Lung (tissue), 12 donors: ENCODE data around the gene EVI2A. TPM values are rescaled to one million over a fixed set of nuclear protein-coding genes. Genes with fewer than 3 reads are reported as not detected.

Experiments used
- ATAC-seq: fragments of 200-7000 bp; cut with Tn5 transposase; one replicate; pipeline ENCODE4 v1.9.1; 2020; ENCODE audit warnings: moderate number of reproducible peaks; ENCODE audit not compliant: insufficient read depth, low FRiP score
- DNase-seq, 3 donors: peaks; one replicate each; pipeline ENCODE4 v3.0.0-alpha.2; 2013 to 2017
- H3K27ac ChIP-seq, 2 donors: one replicate each; pipeline ENCODE4 v1.5.1; 2013; ENCODE audit warnings: mild to moderate bottlenecking in 2 of 2, moderate library complexity in 2 of 2, control low read depth in 1 of 2, inconsistent platforms in 1 of 2, low read depth in 1 of 2, low read length in 1 of 2
- H3K27me3 ChIP-seq, 3 donors: one replicate each; pipeline ENCODE4 v1.5.1; 2013; ENCODE audit warnings: low read length in 2 of 3; ENCODE audit not compliant: control insufficient read depth in 3 of 3, insufficient read depth in 3 of 3
- H3K36me3 ChIP-seq, 4 donors: one replicate each; pipeline ENCODE4 v1.5.1; 2013; ENCODE audit warnings: low read length in 4 of 4, mild to moderate bottlenecking in 1 of 4, moderate library complexity in 1 of 4; ENCODE audit not compliant: control insufficient read depth in 4 of 4, insufficient read depth in 4 of 4
- H3K4me1 ChIP-seq, 5 donors: one replicate each; pipeline ENCODE4 v1.5.1; 2013; ENCODE audit warnings: low read length in 5 of 5, mild to moderate bottlenecking in 2 of 5, moderate library complexity in 1 of 5; ENCODE audit not compliant: control insufficient read depth in 5 of 5, insufficient read depth in 5 of 5
- H3K4me3 ChIP-seq: one replicate; pipeline ENCODE4 v1.5.1; 2013; ENCODE audit warnings: mild to moderate bottlenecking, control low read depth, moderate library complexity
- H3K9ac ChIP-seq, 2 donors: one replicate each; pipeline ENCODE4 v1.5.1; 2013; ENCODE audit warnings: low read length in 2 of 2, control low read depth in 1 of 2; ENCODE audit not compliant: insufficient read depth in 1 of 2
- H3K9me3 ChIP-seq, 4 donors: one replicate each; pipeline ENCODE4 v1.5.1; 2013; ENCODE audit warnings: low read length in 3 of 4, mild to moderate bottlenecking in 1 of 4, moderate library complexity in 1 of 4; ENCODE audit not compliant: control insufficient read depth in 4 of 4, insufficient read depth in 3 of 4
- WGBS, 2 donors: extraction: QIAGEN DNeasy Blood & Tissue Kit; methylation state at CpG; one replicate each; pipeline ENCODE4 v1.1.7; 2013; 5-methylcytosine and 5-hydroxymethylcytosine counted together
- polyA plus RNA-seq, 2 donors: library from polyadenylated mRNA; stranded (reverse); fragments of 200-250 nt; gene quantifications; one replicate each; pipeline ENCODE4 v1.2.1, GENCODE V29; 2013
- total RNA-seq, 2 donors: library from RNA; depleted of rRNA in 1 of 2; stranded (reverse); fragments of >200 nt in 1 of 2; gene quantifications; one replicate each; pipeline ENCODE4 v1.2.1, GENCODE V29; 2014 to 2021
- TF ChIP-seq, protein P1 (sequence below): IDR thresholded peaks from 2 replicates; pipeline ENCODE4 v1.5.1; 2012; ENCODE audit warnings: mild to moderate bottlenecking; ENCODE audit errors: control extremely low read depth, extremely low read depth
- donor health status: control.
- donor health status: control.
- donor health status: Bipolar disorder and iron deficiency.
- donor health status: healthy.
- donor health status: DM: yes; HTN: yes; CAD: no.

EVI2A gene
- total and polyA plus RNA-seq, 4 donors, result 8.9 to 44.9 (median 16.3) TPM

GRCh38 chr17:31272236-31272635 is 49.2 kb downstream of the EVI2A start:
- Histone ChIP-seq H3K9me3 (no peaks in the 10 kb centered on the region), H3K36me3 (peaks cover 2 to 13% (median 9%) of the 10 kb centered on the region in 4 donors), H3K4me3 (no peak overlapping the region), H3K9ac (no peak overlapping the region), H3K4me1 (peaks cover 0 to 20% (median 7%) of the 10 kb centered on the region in 5 donors), H3K27ac (no peak overlapping the region), H3K27me3 (no peaks in the 10 kb centered on the region)
- DNase-seq (no peak), ATAC-seq (no peak)
- TF ChIP-seq, protein P1, sequence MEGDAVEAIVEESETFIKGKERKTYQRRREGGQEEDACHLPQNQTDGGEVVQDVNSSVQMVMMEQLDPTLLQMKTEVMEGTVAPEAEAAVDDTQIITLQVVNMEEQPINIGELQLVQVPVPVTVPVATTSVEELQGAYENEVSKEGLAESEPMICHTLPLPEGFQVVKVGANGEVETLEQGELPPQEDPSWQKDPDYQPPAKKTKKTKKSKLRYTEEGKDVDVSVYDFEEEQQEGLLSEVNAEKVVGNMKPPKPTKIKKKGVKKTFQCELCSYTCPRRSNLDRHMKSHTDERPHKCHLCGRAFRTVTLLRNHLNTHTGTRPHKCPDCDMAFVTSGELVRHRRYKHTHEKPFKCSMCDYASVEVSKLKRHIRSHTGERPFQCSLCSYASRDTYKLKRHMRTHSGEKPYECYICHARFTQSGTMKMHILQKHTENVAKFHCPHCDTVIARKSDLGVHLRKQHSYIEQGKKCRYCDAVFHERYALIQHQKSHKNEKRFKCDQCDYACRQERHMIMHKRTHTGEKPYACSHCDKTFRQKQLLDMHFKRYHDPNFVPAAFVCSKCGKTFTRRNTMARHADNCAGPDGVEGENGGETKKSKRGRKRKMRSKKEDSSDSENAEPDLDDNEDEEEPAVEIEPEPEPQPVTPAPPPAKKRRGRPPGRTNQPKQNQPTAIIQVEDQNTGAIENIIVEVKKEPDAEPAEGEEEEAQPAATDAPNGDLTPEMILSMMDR, result no peak
- WGBS, 2 donors, result 95 to 100% methylated on average over 1 of the region's 1 CpG

- DNase-seq (peak in 2 of 3 donors; percentile 4 to 18), ATAC-seq (no peak)
- H3K4me3 ChIP-seq, result no peak overlapping the region
- no peak overlapping the region for H3K9ac ChIP-seq
- H3K27me3 ChIP-seq, result no peaks in the 10 kb centered on the region
- TF ChIP-seq, protein P1, result no peak
- peaks cover 2 to 18% (median 17%) of the 10 kb centered on the region in 4 donors for H3K36me3 ChIP-seq
- H3K27ac ChIP-seq, result no peak overlapping the region
- 68 to 93% methylated on average over 1 of the region's 1 CpG for WGBS, 2 donors
- H3K9me3 ChIP-seq, result no peaks in the 10 kb centered on the region
- H3K4me1 ChIP-seq, result peaks cover 0 to 14% (median 7%) of the 10 kb centered on the region in 5 donors
Measured at GRCh38 chr17:31269578-31269983, 51.8 kb downstream of the EVI2A start.

DNA sequence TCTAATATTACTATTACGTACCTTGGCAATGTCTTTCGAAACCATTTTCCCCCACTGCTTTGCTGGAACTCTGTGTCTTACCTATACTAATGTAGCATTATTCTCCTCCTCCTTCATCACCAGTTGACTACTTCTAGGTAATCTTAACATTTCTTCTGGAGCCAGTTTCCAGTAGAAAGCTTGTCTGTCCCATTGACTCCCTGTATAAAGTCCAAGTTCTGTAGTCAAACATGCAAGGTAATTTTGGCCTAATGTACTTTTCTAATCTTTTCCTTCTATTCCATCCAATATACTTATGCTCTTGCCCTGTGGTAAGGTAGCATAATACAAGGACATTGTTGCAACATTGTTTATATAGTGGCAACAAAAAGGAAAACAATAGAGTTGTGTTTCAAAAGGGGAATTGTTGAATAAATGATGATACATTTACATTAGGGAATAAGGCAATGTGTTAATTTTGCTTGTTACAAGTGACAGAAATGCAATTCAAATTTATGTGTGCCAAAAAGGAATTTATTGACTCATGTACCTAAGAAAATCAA is 52.3 kb downstream of the EVI2A start:
- 86 to 94% methylated on average over 2 of the region's 2 CpGs for WGBS, 2 donors
- no peak overlapping the region for H3K27ac ChIP-seq

More for the DNA sequence above, 52.3 kb downstream of the EVI2A start:
- no peaks in the 10 kb centered on the region for H3K27me3 ChIP-seq
- ATAC-seq (no peak), DNase-seq (no peak)
- peaks cover 2 to 18% (median 17%) of the 10 kb centered on the region in 4 donors for H3K36me3 ChIP-seq
- peaks cover 0 to 9% (median 5%) of the 10 kb centered on the region in 5 donors for H3K4me1 ChIP-seq
- H3K4me3 ChIP-seq, result no peak overlapping the region
- H3K9me3 ChIP-seq, result no peaks in the 10 kb centered on the region
- no peak overlapping the region for H3K9ac ChIP-seq
- TF ChIP-seq, protein P1, result no peak

Other genes starting within 250 kb of the EVI2A start
- 100 to 1,000 TPM in 1 of 2 donors, 10 to 100 TPM in 1; 41.7 to 116 TPM for gene NF1, start 226.6 kb downstream of the EVI2A start, total RNA-seq
- 1 to 10 TPM; 8.4 to 9.2 TPM for gene NF1, start 226.6 kb downstream of the EVI2A start, polyA plus RNA-seq
- gene OMG, start 24.4 kb downstream of the EVI2A start, total RNA-seq, result 10 to 100 TPM; 16.5 to 26.2 TPM
- gene OMG, start 24.4 kb downstream of the EVI2A start, polyA plus RNA-seq, result 10 to 100 TPM; 35.8 to 41.6 TPM
- gene EVI2B, start 7.6 kb downstream of the EVI2A start, total RNA-seq, result 10 to 100 TPM in 1 of 2 donors, 1 to 10 TPM in 1; 8.1 to 28.2 TPM
- gene EVI2B, start 7.6 kb downstream of the EVI2A start, polyA plus RNA-seq, result 10 to 100 TPM; 27.7 to 86.9 TPM
- 10 to 100 TPM; 16.8 to 19.1 TPM for gene RAB11FIP4, start 70.1 kb upstream of the EVI2A start, total RNA-seq
- gene RAB11FIP4, start 70.1 kb upstream of the EVI2A start, polyA plus RNA-seq, result 1 to 10 TPM; 5.2 to 8.9 TPM